Prostate gland (tissue), 2 donors: ENCODE data around the gene KCTD3. TPM values are rescaled to one million over a fixed set of nuclear protein-coding genes. Genes with fewer than 3 reads are reported as not detected.

Experiments used
- DNase-seq: peaks from one replicate; pipeline ENCODE4 v3.0.0-alpha.2; 2019; ENCODE audit warnings: low spot score
- H3K27ac ChIP-seq, 2 donors: fragments of 200-600 bp; sonication (generic); 2 replicates each; pipeline ENCODE4 v1.5.1; 2017 to 2019
- H3K27me3 ChIP-seq: fragments of 200-600 bp; sonication (generic); replicated peaks from 2 replicates; pipeline ENCODE4 v1.5.1; 2019; ENCODE audit not compliant: insufficient read depth
- H3K36me3 ChIP-seq, 2 donors: fragments of 200-600 bp; sonication (generic); 1 replicate in 1 of 2; 2 replicates in 1 of 2; pipeline versions ENCODE4 v1.5.1 to v1.8.1; 2017 to 2019
- H3K4me1 ChIP-seq: fragments of 200-600 bp; sonication (generic); replicated peaks from 2 replicates; pipeline ENCODE4 v1.5.1; 2019
- H3K4me3 ChIP-seq, 2 donors: fragments of 200-600 bp; sonication (generic); 2 replicates each; pipeline ENCODE4 v1.5.1; 2017 to 2019
- H3K9me3 ChIP-seq: fragments of 200-600 bp; sonication (generic); 2 replicates; pipeline ENCODE4 v1.5.1; 2017
- POLR2A ChIP-seq: fragments of 450-650 bp; IDR thresholded peaks from one replicate; pipeline ENCODE4 v1.6.1; 2016; ENCODE audit warnings: antibody characterized with exemption, mild to moderate bottlenecking
- POLR2AphosphoS5 ChIP-seq: sonication (generic); formaldehyde crosslinking; IDR thresholded peaks from one replicate; pipeline ENCODE4 v1.6.1; 2017; ENCODE audit warnings: antibody characterized with exemption
- WGBS: methylation state at CpG from one replicate; pipeline ENCODE4 v1.1.5; 2018; 5-methylcytosine and 5-hydroxymethylcytosine counted together
- intact Hi-C: fragments of 100-400 bp; cut with DNase I; formaldehyde crosslinking; loops from one replicate; pipeline ENCODE4 v1.14.2; 2022
- total RNA-seq, 2 donors: library from RNA; depleted of rRNA; stranded (reverse); fragments of >200 nt; gene quantifications; one replicate each; pipeline ENCODE4 v1.1.0, GENCODE V29; 2016
- TF ChIP-seq, protein P1 (sequence below), 4 experiments: fragments of 200-600 bp in 2 of 4; fragments of 450-650 bp in 2 of 4; sonication (generic) in 2 of 4; IDR thresholded peaks; 1 replicate in 3 of 4; 2 replicates in 1 of 4; pipeline ENCODE4 v1.5.1; 2016 to 2019; ENCODE audit warnings: antibody characterized with exemption in 4 of 4, mild to moderate bottlenecking in 2 of 4, moderate library complexity in 2 of 4

Gene KCTD3
- total RNA-seq, 2 donors from 2014 or later: 78.3 to 95.5 TPM

DNA sequence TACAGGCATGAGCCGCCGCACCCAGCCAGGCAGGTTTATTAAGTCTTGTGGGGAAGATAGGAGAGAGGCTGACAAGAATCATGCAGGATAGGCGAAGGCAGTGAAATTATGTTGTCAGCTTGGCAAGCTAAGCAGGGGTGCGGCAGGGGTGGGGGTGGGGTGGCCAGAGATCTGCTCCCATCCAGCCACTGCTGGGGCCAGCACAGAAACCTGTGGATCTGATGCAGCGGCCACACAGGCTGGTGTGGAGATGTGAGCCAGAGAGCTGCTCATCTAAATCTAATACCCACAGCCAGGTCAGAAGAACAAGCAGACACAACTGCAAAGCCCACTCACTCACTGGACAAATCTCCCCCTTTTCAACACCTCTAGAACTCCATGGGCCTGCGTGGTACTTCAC, 68.7 kb downstream of the KCTD3 start:
- Histone ChIP-seq H3K9me3 (no peaks in the 10 kb centered on the region), H3K27ac (peak overlapping the region; percentile 63 to 70), H3K4me1 (no peaks in the 10 kb centered on the region), H3K36me3 (no peaks in the 10 kb centered on the region), H3K4me3 (no peak overlapping the region), H3K27me3 (no peaks in the 10 kb centered on the region)
- no peak for DNase-seq
- intact Hi-C loops: loop anchor here (10.0 kb wide), 1 partner anchor 71 kb away; the partner anchor contains the start of gene KCTD3
- no peak for TF ChIP-seq POLR2A
- no peak for TF ChIP-seq POLR2AphosphoS5
- TF ChIP-seq, protein P1, sequence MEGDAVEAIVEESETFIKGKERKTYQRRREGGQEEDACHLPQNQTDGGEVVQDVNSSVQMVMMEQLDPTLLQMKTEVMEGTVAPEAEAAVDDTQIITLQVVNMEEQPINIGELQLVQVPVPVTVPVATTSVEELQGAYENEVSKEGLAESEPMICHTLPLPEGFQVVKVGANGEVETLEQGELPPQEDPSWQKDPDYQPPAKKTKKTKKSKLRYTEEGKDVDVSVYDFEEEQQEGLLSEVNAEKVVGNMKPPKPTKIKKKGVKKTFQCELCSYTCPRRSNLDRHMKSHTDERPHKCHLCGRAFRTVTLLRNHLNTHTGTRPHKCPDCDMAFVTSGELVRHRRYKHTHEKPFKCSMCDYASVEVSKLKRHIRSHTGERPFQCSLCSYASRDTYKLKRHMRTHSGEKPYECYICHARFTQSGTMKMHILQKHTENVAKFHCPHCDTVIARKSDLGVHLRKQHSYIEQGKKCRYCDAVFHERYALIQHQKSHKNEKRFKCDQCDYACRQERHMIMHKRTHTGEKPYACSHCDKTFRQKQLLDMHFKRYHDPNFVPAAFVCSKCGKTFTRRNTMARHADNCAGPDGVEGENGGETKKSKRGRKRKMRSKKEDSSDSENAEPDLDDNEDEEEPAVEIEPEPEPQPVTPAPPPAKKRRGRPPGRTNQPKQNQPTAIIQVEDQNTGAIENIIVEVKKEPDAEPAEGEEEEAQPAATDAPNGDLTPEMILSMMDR (IDR thresholded peaks at IDR 0.05): no peak
- 91% methylated on average over 5 of the region's 6 CpGs for WGBS

DNA sequence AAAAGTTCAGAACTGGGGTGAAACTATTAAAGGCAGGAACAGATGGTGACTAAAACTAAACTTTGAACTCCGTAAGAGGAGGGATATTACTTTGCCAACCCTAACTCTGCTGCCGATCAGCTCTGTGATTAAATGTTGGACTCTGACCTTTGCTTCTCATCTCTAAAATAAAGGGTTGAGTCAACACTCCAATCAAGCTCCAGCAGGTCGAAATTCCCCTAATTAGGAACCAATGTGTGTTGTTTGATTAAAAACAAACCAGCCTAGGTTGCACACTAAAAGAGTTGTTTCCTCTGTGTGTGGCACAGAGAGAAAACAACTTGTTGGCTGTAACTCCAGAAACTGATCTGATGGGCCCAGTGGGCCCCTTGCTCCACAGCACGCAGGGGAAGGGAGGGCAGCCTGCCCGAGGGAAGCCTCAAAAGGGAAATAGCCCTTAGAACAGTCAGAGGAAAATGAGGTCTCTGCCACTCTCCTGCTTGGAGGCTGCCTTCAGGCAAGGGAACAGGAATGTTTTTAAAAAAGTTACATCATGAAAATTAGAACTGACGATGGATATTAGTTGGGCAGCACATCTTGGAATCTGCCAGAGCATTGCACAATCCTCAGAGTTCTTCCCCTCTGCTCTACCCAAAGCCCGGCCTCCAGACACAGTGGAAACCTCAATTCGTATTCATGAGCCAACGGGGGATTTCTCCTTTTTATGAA, 69.3 kb downstream of the KCTD3 start:
- Histone ChIP-seq H3K4me1 (no peaks in the 10 kb centered on the region), H3K27ac (peak overlapping the region; percentile 63 to 70), H3K9me3 (no peaks in the 10 kb centered on the region), H3K36me3 (no peaks in the 10 kb centered on the region), H3K4me3 (no peak overlapping the region), H3K27me3 (no peaks in the 10 kb centered on the region)
- WGBS: 46% methylated on average over 9 of the region's 9 CpGs
- DNase-seq: peak; percentile 10
- TF ChIP-seq, protein P1 (IDR thresholded peaks at IDR 0.05): no peak
- TF ChIP-seq POLR2AphosphoS5 (no peak), POLR2A (no peak)
- intact Hi-C loops: loop anchor here (10.0 kb wide), 1 partner anchor 72 kb away; the partner anchor contains the start of gene KCTD3

DNA sequence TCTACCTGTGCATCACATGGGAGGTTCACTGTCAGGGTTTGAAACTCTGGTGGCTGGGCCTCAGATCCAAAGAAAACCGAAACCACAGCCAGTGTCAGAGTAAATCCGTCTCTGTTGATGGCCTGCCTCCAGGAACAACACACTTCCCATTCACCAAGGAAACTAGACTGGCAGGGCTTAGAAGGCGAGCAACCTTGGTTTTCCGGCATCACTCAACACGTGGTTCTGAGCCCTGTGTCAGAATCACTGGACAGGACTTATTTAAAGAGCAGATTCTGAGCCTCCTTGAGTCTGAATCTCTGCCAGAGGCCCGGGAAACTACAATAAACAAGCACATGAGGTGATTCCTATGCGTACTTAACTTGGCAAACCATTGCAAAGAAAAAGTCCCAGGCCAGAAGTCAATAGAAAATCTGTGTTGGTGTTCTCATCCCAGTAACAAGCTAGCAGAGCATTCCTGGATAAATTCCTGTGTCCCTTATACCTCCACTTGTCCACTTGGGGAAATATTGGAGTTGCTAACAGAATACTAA, 70.0 kb downstream of the KCTD3 start:
- H3K27ac ChIP-seq: peak overlapping the region; percentile 63 to 70
- H3K27me3 ChIP-seq: no peaks in the 10 kb centered on the region
- no peaks in the 10 kb centered on the region for H3K4me1 ChIP-seq
- 12% methylated on average over 7 of the region's 7 CpGs for WGBS
- H3K4me3 ChIP-seq: no peak overlapping the region
- DNase-seq: peak; percentile 68
- no peaks in the 10 kb centered on the region for H3K9me3 ChIP-seq
- intact Hi-C loops: loop anchor here (10.0 kb wide), 1 partner anchor 72 kb away; the partner anchor contains the start of gene KCTD3
- no peaks in the 10 kb centered on the region for H3K36me3 ChIP-seq
- TF ChIP-seq, protein P1 (IDR thresholded peaks at IDR 0.05): no peak
- TF ChIP-seq POLR2A (no peak), POLR2AphosphoS5 (peak; percentile 61)

DNA sequence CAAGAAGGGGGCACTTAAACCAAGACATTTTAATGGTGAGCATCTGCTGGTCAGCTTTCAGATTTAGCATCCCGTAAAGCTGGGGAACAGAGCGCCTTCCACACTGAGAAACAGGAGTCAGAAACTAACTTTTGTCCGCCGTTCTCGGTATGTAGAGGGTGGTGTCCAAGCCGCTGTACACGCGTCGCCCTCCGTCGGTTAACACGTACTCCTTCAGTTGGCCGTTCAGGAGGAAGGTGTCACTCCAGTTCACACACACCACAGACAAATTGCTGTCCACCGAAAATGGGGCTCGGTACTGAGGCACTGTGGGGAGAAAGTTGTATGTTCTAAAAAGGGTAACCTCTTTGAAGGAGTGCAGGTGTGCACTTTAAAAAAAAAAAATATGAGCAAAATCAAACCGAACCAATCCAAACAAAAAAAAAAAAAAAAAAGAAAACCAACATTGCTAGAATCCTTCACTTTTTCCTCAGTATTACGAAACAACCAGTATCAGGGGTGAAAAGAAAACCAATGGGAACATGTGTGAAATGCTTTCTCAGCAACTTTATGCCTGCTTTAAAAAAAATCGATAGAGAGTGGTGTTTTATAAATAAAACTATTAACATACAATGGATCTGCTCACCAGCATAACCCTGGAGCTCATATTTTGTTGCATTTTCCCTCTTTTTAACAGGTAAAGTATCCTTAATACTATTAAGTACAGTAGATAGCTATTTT, 73.5 kb downstream of the KCTD3 start:
- no peak for DNase-seq
- WGBS: 89% methylated on average over 18 of the region's 18 CpGs
- Histone ChIP-seq H3K27ac (no peak overlapping the region), H3K36me3 (no peaks in the 10 kb centered on the region), H3K4me3 (no peak overlapping the region), H3K9me3 (no peaks in the 10 kb centered on the region), H3K4me1 (no peaks in the 10 kb centered on the region), H3K27me3 (no peaks in the 10 kb centered on the region)
- TF ChIP-seq, protein P1 (IDR thresholded peaks at IDR 0.05): no peak
- no peak for TF ChIP-seq POLR2A
- no peak for TF ChIP-seq POLR2AphosphoS5
- intact Hi-C loops: no loop called here
